WTC11 (cell line): Measurements from ENCODE around the gene KCTD21. TPM values are rescaled to one million over a fixed set of nuclear protein-coding genes. Genes with fewer than 3 reads are reported as not detected.

Experiments
- ATAC-seq: fragments of 200-7000 bp; cut with Tn5 transposase; 2 replicates; pipeline ENCODE4 v1.10.0; 2021; ENCODE audit warnings: mild to moderate bottlenecking, moderate library complexity
- CTCF ChIA-PET: fragments of 300-600 bp; sonication (Branson Sonifier 250); formaldehyde crosslinking; loops from one replicate; lab custom pipeline; 2021; ENCODE audit warnings: antibody characterized with exemption; lab: Charles Lee
- POLR2A ChIA-PET: fragments of 350-600 bp; sonication (Branson Sonifier 250); formaldehyde crosslinking; loops from one replicate; lab custom pipeline; 2021; ENCODE audit warnings: antibody characterized with exemption; lab: Charles Lee
- DNase-seq: peaks from one replicate; pipeline ENCODE4 v3.0.0; 2021; ENCODE audit warnings: low spot score
- H3K27ac Mint-ChIP-seq: 2 replicates; pipeline ENCODE4 v1.8.0; 2021; ENCODE audit warnings: mixed read lengths
- H3K27me3 Mint-ChIP-seq: 2 replicates; pipeline ENCODE4 v1.8.0; 2021; ENCODE audit warnings: low read depth, mild to moderate bottlenecking, moderate library complexity, mixed read lengths
- H3K36me3 Mint-ChIP-seq: 2 replicates; pipeline ENCODE4 v1.8.0; 2021; ENCODE audit warnings: mixed read lengths
- H3K4me1 Mint-ChIP-seq: 2 replicates; pipeline ENCODE4 v1.8.0; 2022; ENCODE audit warnings: mixed read lengths
- H3K4me3 Mint-ChIP-seq: 2 replicates; pipeline ENCODE4 v1.8.0; 2021; ENCODE audit warnings: mild to moderate bottlenecking, moderate library complexity, mixed read lengths
- H3K9me3 Mint-ChIP-seq: 2 replicates; pipeline ENCODE4 v1.8.0; 2021; ENCODE audit warnings: mixed read lengths
- AR ChIP-seq: fragments of 250-450 bp; sonication (Bioruptor Pico); IDR thresholded peaks from 2 replicates; pipeline ENCODE4 v1.9.0; 2021; ENCODE audit warnings: mild to moderate bottlenecking
- ATF2 ChIP-seq: sonication (generic); formaldehyde crosslinking; IDR thresholded peaks from 2 replicates; pipeline ENCODE4 v1.8.1; 2022; ENCODE audit warnings: low read depth, missing genetic modification reagents, borderline replicate concordance
- CBFB ChIP-seq: sonication (generic); formaldehyde crosslinking; IDR thresholded peaks from 2 replicates; pipeline ENCODE4 v1.8.1; 2022; ENCODE audit warnings: mild to moderate bottlenecking, low read depth, missing genetic modification reagents
- CTCF ChIP-seq: fragments of 200-600 bp; IDR thresholded peaks from 2 replicates; pipeline ENCODE4 v1.8.0; 2022; ENCODE audit warnings: antibody characterized with exemption
- ELF4 ChIP-seq: sonication (generic); formaldehyde crosslinking; IDR thresholded peaks from 2 replicates; pipeline ENCODE4 v1.8.1; 2022; ENCODE audit warnings: low read depth, mild to moderate bottlenecking, moderate library complexity, missing genetic modification reagents
- ESRRA ChIP-seq: sonication (generic); formaldehyde crosslinking; IDR thresholded peaks from 2 replicates; pipeline ENCODE4 v1.8.1; 2022; ENCODE audit warnings: mild to moderate bottlenecking, missing genetic modification reagents, borderline replicate concordance
- HMGXB4 ChIP-seq: sonication (generic); formaldehyde crosslinking; IDR thresholded peaks from 2 replicates; pipeline ENCODE4 v1.8.1; 2023; ENCODE audit warnings: mild to moderate bottlenecking, moderate library complexity, missing genetic modification reagents
- IRF2 ChIP-seq: sonication (generic); formaldehyde crosslinking; IDR thresholded peaks from 2 replicates; pipeline ENCODE4 v1.8.0; 2022; ENCODE audit warnings: low read depth, missing genetic modification reagents, borderline replicate concordance
- NFATC4 ChIP-seq: fragments of 250-450 bp; sonication (Bioruptor Pico); IDR thresholded peaks from 2 replicates; pipeline ENCODE4 v1.9.0; 2021; ENCODE audit warnings: mild to moderate bottlenecking
- NR3C1 ChIP-seq: sonication (generic); formaldehyde crosslinking; conservative IDR thresholded peaks from 2 replicates; pipeline ENCODE4 v1.8.1; 2023; ENCODE audit warnings: low read depth, mild to moderate bottlenecking, missing genetic modification reagents
- OVOL2 ChIP-seq: fragments of 250-450 bp; sonication (Bioruptor Pico); IDR thresholded peaks from 2 replicates; pipeline ENCODE4 v1.9.0; 2021; ENCODE audit warnings: mild to moderate bottlenecking, borderline replicate concordance
- PRRX2 ChIP-seq: fragments of 250-450 bp; sonication (Bioruptor Pico); IDR thresholded peaks from 2 replicates; pipeline ENCODE4 v1.8.0; 2021; ENCODE audit warnings: mild to moderate bottlenecking
- STAT6 ChIP-seq: sonication (generic); formaldehyde crosslinking; conservative IDR thresholded peaks from 2 replicates; pipeline ENCODE4 v1.8.1; 2023; ENCODE audit warnings: mild to moderate bottlenecking, low read depth, missing genetic modification reagents, moderate library complexity
- TCF7 ChIP-seq: sonication (generic); formaldehyde crosslinking; IDR thresholded peaks from 2 replicates; pipeline ENCODE4 v1.8.0; 2022; ENCODE audit warnings: mild to moderate bottlenecking, low read depth, missing genetic modification reagents, moderate library complexity
- TEAD4 ChIP-seq: sonication (generic); formaldehyde crosslinking; IDR thresholded peaks from 2 replicates; pipeline ENCODE4 v1.8.0; 2022; ENCODE audit warnings: mild to moderate bottlenecking, missing genetic modification reagents
- TP53 ChIP-seq: sonication (generic); formaldehyde crosslinking; IDR thresholded peaks from 2 replicates; pipeline ENCODE4 v1.8.1; 2023; ENCODE audit warnings: mild to moderate bottlenecking, missing genetic modification reagents
- ZBTB21 ChIP-seq: sonication (generic); formaldehyde crosslinking; IDR thresholded peaks from 2 replicates; pipeline ENCODE4 v1.8.1; 2023; ENCODE audit warnings: mild to moderate bottlenecking, missing genetic modification reagents, borderline replicate concordance
- ZNF219 ChIP-seq: sonication (generic); formaldehyde crosslinking; IDR thresholded peaks from 2 replicates; pipeline ENCODE4 v1.8.0; 2023; ENCODE audit warnings: missing genetic modification reagents, mild to moderate bottlenecking, borderline replicate concordance
- ZNF232 ChIP-seq: sonication (generic); formaldehyde crosslinking; IDR thresholded peaks from 2 replicates; pipeline ENCODE4 v1.8.0; 2022; ENCODE audit warnings: mild to moderate bottlenecking, missing genetic modification reagents
- ZNF416 ChIP-seq: fragments of 250-450 bp; sonication (Bioruptor Pico); IDR thresholded peaks from 2 replicates; pipeline ENCODE4 v1.9.0; 2021; ENCODE audit warnings: mild to moderate bottlenecking, inconsistent platforms
- total RNA-seq: library from RNA; stranded (reverse); gene quantifications from 3 replicates; pipeline ENCODE4 v1.2.3, GENCODE V29; 2021

Gene KCTD21
- total RNA-seq, 1 experiment from 2014 or later, result 2.8 TPM

- H3K4me1 Mint-ChIP-seq, result no peaks in the 10 kb centered on the region
- no peaks in the 10 kb centered on the region for H3K9me3 Mint-ChIP-seq
- no peaks in the 10 kb centered on the region for H3K27me3 Mint-ChIP-seq
- H3K27ac Mint-ChIP-seq, result no peak overlapping the region
- ChIA-PET CTCF (no interaction called here), POLR2A (no interaction called here)
- TF ChIP-seq ZNF219 (no peak), TCF7 (CRISPR knock-in tag) (no peak), TP53 (CRISPR knock-in tag) (no peak)
- no peak overlapping the region for H3K4me3 Mint-ChIP-seq
- DNase-seq (no peak), ATAC-seq (no peak)
- peaks cover 17% of the 10 kb centered on the region for H3K36me3 Mint-ChIP-seq
These were observed 33.2 kb upstream of the KCTD21 start for GRCh38 chr11:78221396-78222315.

- no peaks in the 10 kb centered on the region for H3K4me1 Mint-ChIP-seq
- no peak overlapping the region for H3K4me3 Mint-ChIP-seq
- no peak overlapping the region for H3K27ac Mint-ChIP-seq
- DNase-seq (no peak), ATAC-seq (no peak)
- peaks cover 17% of the 10 kb centered on the region for H3K36me3 Mint-ChIP-seq
- CTCF ChIA-PET, result no interaction called here
- no peaks in the 10 kb centered on the region for H3K27me3 Mint-ChIP-seq
- no peaks in the 10 kb centered on the region for H3K9me3 Mint-ChIP-seq
- POLR2A ChIA-PET, result interaction anchor here (0.5 kb wide), 1 partner anchor 18 kb away, joined by 7 read pairs; no protein-coding TSS in a partner anchor
- TF ChIP-seq ELF4 (CRISPR knock-in tag) (no peak), IRF2 (no peak), TCF7 (CRISPR knock-in tag) (no peak), AR (CRISPR knock-in tag) (no peak), ZNF232 (CRISPR knock-in tag) (no peak), STAT6 (CRISPR knock-in tag) (no peak), OVOL2 (CRISPR knock-in tag) (no peak), TEAD4 (CRISPR knock-in tag) (no peak), NR3C1 (CRISPR knock-in tag) (no peak), HMGXB4 (CRISPR knock-in tag) (no peak), NFATC4 (no peak), ATF2 (CRISPR knock-in tag) (no peak), ZNF416 (CRISPR knock-in tag) (no peak), PRRX2 (CRISPR knock-in tag) (no peak), CBFB (no peak), ESRRA (CRISPR knock-in tag) (no peak), ZBTB21 (CRISPR knock-in tag) (no peak), CTCF (no peak)
These were observed 32.1 kb upstream of the KCTD21 start for GRCh38 chr11:78220218-78221157.
